Brain pericyte (primary cell): ENCODE data around the gene NRXN3.

Source experiments
- DNase-seq: peaks from one replicate; pipeline ENCODE4 v3.0.0-alpha.2; 2012; ENCODE audit warnings: low read depth, low spot score

The NRXN3 gene

GRCh38 chr14:79786522-79786921 lies 1616.3 kb downstream of the NRXN3 start:
- no peak for DNase-seq

GRCh38 chr14:79788346-79788745 lies 1618.2 kb downstream of the NRXN3 start:
- DNase-seq, result no peak

- DNase-seq, result no peak
Measured at GRCh38 chr14:79791055-79791732, 1621.0 kb downstream of the NRXN3 start.

GRCh38 chr14:79802093-79802492 lies 1631.9 kb downstream of the NRXN3 start:
- DNase-seq, result no peak

GRCh38 chr14:79805636-79806035 lies 1635.5 kb downstream of the NRXN3 start:
- DNase-seq, result no peak

GRCh38 chr14:79809849-79810612 lies 1639.9 kb downstream of the NRXN3 start:
- DNase-seq, result no peak

GRCh38 chr14:79820866-79821535 lies 1650.8 kb downstream of the NRXN3 start:
- DNase-seq, result no peak

GRCh38 chr14:79822034-79822433 lies 1651.9 kb downstream of the NRXN3 start:
- no peak for DNase-seq

GRCh38 chr14:79825046-79825521 lies 1654.9 kb downstream of the NRXN3 start:
- DNase-seq, result no peak

GRCh38 chr14:79826362-79826761 lies 1656.2 kb downstream of the NRXN3 start:
- DNase-seq, result no peak

GRCh38 chr14:79829405-79830166 lies 1659.4 kb downstream of the NRXN3 start:
- no peak for DNase-seq

GRCh38 chr14:79831195-79831892 lies 1661.2 kb downstream of the NRXN3 start:
- DNase-seq, result no peak

- DNase-seq, result no peak
Measured at GRCh38 chr14:79833781-79834180, 1663.6 kb downstream of the NRXN3 start.

- DNase-seq, result no peak
Measured at GRCh38 chr14:79834868-79835267, 1664.7 kb downstream of the NRXN3 start.

GRCh38 chr14:79836577-79836976 lies 1666.4 kb downstream of the NRXN3 start:
- no peak for DNase-seq

- DNase-seq, result no peak
Measured at GRCh38 chr14:79837699-79838098, 1667.5 kb downstream of the NRXN3 start.

- DNase-seq, result no peak
Measured at GRCh38 chr14:79840103-79840502, 1669.9 kb downstream of the NRXN3 start.

GRCh38 chr14:79840831-79841230 lies 1670.7 kb downstream of the NRXN3 start:
- DNase-seq, result no peak

GRCh38 chr14:79841433-79841832 lies 1671.3 kb downstream of the NRXN3 start:
- DNase-seq, result no peak

GRCh38 chr14:79842270-79842669 lies 1672.1 kb downstream of the NRXN3 start:
- no peak for DNase-seq
